SK-N-SH (cell line): ENCODE results near the gene PARK7. TPM values are rescaled to one million over a fixed set of nuclear protein-coding genes. Genes with fewer than 3 reads are reported as not detected.

Source experiments
- CTCF ChIA-PET: fragments of 300-600, 350-600 bp; formaldehyde crosslinking; extraction: SDS; loops from one replicate; lab custom pipeline; 2021; lab: Yijun Ruan, JAX
- POLR2A ChIA-PET: fragments of 350-600 bp; sonication (Branson Sonifier 250); formaldehyde crosslinking; extraction: SDS; loops from one replicate; lab custom pipeline; 2020; ENCODE audit warnings: antibody characterized with exemption, inconsistent platforms; lab: Yijun Ruan, JAX
- DNase-seq: peaks from one replicate; pipeline ENCODE4 v3.0.0; 2012
- H2AFZ ChIP-seq: fragments of 200-600 bp; sonication (generic); 2 replicates; pipeline ENCODE4 v1.8.1; 2016; ENCODE audit warnings: antibody characterized with exemption, mild to moderate bottlenecking, low read depth
- H3F3A ChIP-seq: fragments of 200-600 bp; sonication (generic); replicated peaks from 2 replicates; pipeline ENCODE3; 2016; ENCODE audit warnings: antibody characterized with exemption, mild to moderate bottlenecking; ENCODE audit not compliant: insufficient read depth
- H3K27ac ChIP-seq, 2 experiments: fragments of 200-500 bp in 1 of 2; fragments of 200-600 bp in 1 of 2; sonication (Bioruptor generic) in 1 of 2; sonication (generic), shearing (Covaris generic) in 1 of 2; 2 replicates each; pipeline versions ENCODE4 v1.5.1 to v1.6.1; 2014 to 2016; ENCODE audit warnings: low read depth in 2 of 2, inconsistent platforms in 1 of 2, low read length in 1 of 2, mild to moderate bottlenecking in 1 of 2, mixed read lengths in 1 of 2
- H3K27me3 ChIP-seq: fragments of 200-600 bp; sonication (generic), shearing (Covaris generic); 2 replicates; pipeline ENCODE4 v1.6.1; 2016; ENCODE audit warnings: mixed run types; ENCODE audit not compliant: insufficient read depth
- H3K36me3 ChIP-seq, 2 experiments: fragments of 200-500 bp in 1 of 2; fragments of 200-600 bp in 1 of 2; sonication (Bioruptor generic) in 1 of 2; sonication (generic) in 1 of 2; replicated peaks in 1 of 2; 2 replicates each; pipeline versions ENCODE3 to v1.5.1; 2014 to 2016; ENCODE audit warnings: low read length in 1 of 2, mild to moderate bottlenecking in 1 of 2; ENCODE audit not compliant: insufficient read depth in 2 of 2, control insufficient read depth in 1 of 2
- H3K4me1 ChIP-seq, 2 experiments: fragments of 200-500 bp in 1 of 2; fragments of 200-600 bp in 1 of 2; sonication (Bioruptor generic) in 1 of 2; sonication (generic), shearing (Covaris generic) in 1 of 2; 2 replicates each; pipeline versions ENCODE4 v1.5.1 to v1.6.1; 2014 to 2016; ENCODE audit warnings: low read depth in 1 of 2, low read length in 1 of 2, mixed run types in 1 of 2; ENCODE audit not compliant: insufficient read depth in 2 of 2, control insufficient read depth in 1 of 2
- H3K4me2 ChIP-seq: fragments of 200-600 bp; sonication (generic), shearing (Covaris generic); 2 replicates; pipeline ENCODE4 v1.6.1; 2017; ENCODE audit warnings: mixed run types
- H3K4me3 ChIP-seq, 2 experiments: fragments of 200-500 bp in 1 of 2; fragments of 200-600 bp in 1 of 2; sonication (Bioruptor generic) in 1 of 2; sonication (generic), shearing (Covaris generic) in 1 of 2; 2 replicates each; pipeline versions ENCODE4 v1.5.1 to v1.8.1; 2014 to 2016; ENCODE audit warnings: low read depth in 2 of 2, inconsistent platforms in 1 of 2, low read length in 1 of 2, mild to moderate bottlenecking in 1 of 2, mixed read lengths in 1 of 2, moderate library complexity in 1 of 2
- H3K79me2 ChIP-seq: fragments of 200-600 bp; sonication (generic); 2 replicates; pipeline ENCODE4 v1.8.1; 2017; ENCODE audit warnings: mild to moderate bottlenecking; ENCODE audit not compliant: insufficient read depth
- H3K9ac ChIP-seq: fragments of 200-600 bp; sonication (generic); 2 replicates; pipeline ENCODE4 v1.6.1; 2017; ENCODE audit warnings: mixed run types
- H3K9me2 ChIP-seq: fragments of 200-600 bp; sonication (generic); 2 replicates; pipeline ENCODE4 v1.6.1; 2017; ENCODE audit warnings: mixed run types
- H3K9me3 ChIP-seq: fragments of 200-600 bp; sonication (generic); 2 replicates; pipeline ENCODE4 v1.6.1; 2017; ENCODE audit warnings: mixed run types, mild to moderate bottlenecking, moderate library complexity
- H4K20me1 ChIP-seq: fragments of 200-600 bp; sonication (generic); 2 replicates; pipeline ENCODE4 v1.6.1; 2017; ENCODE audit warnings: mild to moderate bottlenecking, mixed run types; ENCODE audit not compliant: insufficient read depth
- CTCF ChIP-seq: fragments of 200-600 bp; sonication (generic); IDR thresholded peaks from 2 replicates; pipeline ENCODE4 v1.6.1; 2017; ENCODE audit warnings: antibody characterized with exemption, mild to moderate bottlenecking, moderate library complexity
- ELF1 ChIP-seq: IDR thresholded peaks from 2 replicates; pipeline ENCODE4 v1.4.0; 2012
- EP300 ChIP-seq, 2 experiments: IDR thresholded peaks; 2 replicates each; pipeline versions ENCODE4 v1.4.0 to v1.6.1; 2012; ENCODE audit warnings: borderline replicate concordance in 1 of 2, low read depth in 1 of 2, low read length in 1 of 2
- EZH2phosphoT487 ChIP-seq: fragments of 200-600 bp; sonication (generic); IDR thresholded peaks from 2 replicates; pipeline ENCODE4 v1.6.1; 2017; ENCODE audit warnings: low read depth, mixed run types, mild to moderate bottlenecking, antibody characterized with exemption, moderate library complexity, borderline replicate concordance
- FOSL2 ChIP-seq: IDR thresholded peaks from 2 replicates; pipeline ENCODE4 v1.4.0; 2012; ENCODE audit warnings: low read depth, mild to moderate bottlenecking, moderate library complexity, borderline replicate concordance
- FOXM1 ChIP-seq: IDR thresholded peaks from 2 replicates; pipeline ENCODE4 v1.4.0; 2012; ENCODE audit warnings: low read depth, mild to moderate bottlenecking
- GABPA ChIP-seq: IDR thresholded peaks from 2 replicates; pipeline ENCODE4 v1.4.0; 2012; ENCODE audit warnings: low read depth, mild to moderate bottlenecking
- IRF3 ChIP-seq: fragments of 150-350 bp; IDR thresholded peaks from 2 replicates; pipeline ENCODE4 v1.6.1; 2016; ENCODE audit warnings: mild to moderate bottlenecking, low read depth, low read length
- JUND ChIP-seq: IDR thresholded peaks from 2 replicates; pipeline ENCODE4 v1.4.0; 2012
- MAX ChIP-seq: IDR thresholded peaks from 2 replicates; pipeline ENCODE4 v1.4.0; 2012; ENCODE audit warnings: low read depth
- MXI1 ChIP-seq: IDR thresholded peaks from 2 replicates; pipeline ENCODE4 v1.6.1; 2012; ENCODE audit warnings: mild to moderate bottlenecking, low read depth, low read length, improper control_type of control experiment
- POLR2AphosphoS5 ChIP-seq: IDR thresholded peaks from 2 replicates; pipeline ENCODE4 v1.6.1; 2012; ENCODE audit warnings: low read depth, low read length
- RAD21 ChIP-seq: IDR thresholded peaks from 2 replicates; pipeline ENCODE4 v1.6.1; 2012; ENCODE audit warnings: mild to moderate bottlenecking, low read length
- REST ChIP-seq: IDR thresholded peaks from 2 replicates; pipeline ENCODE4 v1.6.1; 2012; ENCODE audit warnings: mild to moderate bottlenecking, low read depth, low read length, moderate library complexity
- SIN3A ChIP-seq: IDR thresholded peaks from 2 replicates; pipeline ENCODE4 v1.6.1; 2012; ENCODE audit warnings: low read depth, mild to moderate bottlenecking, low read length, moderate library complexity, borderline replicate concordance
- SMC3 ChIP-seq: IDR thresholded peaks from 2 replicates; pipeline ENCODE4 v1.6.1; 2012; ENCODE audit warnings: low read depth, low read length, improper control_type of control experiment
- TEAD4 ChIP-seq: IDR thresholded peaks from 2 replicates; pipeline ENCODE4 v1.4.0; 2012; ENCODE audit warnings: mild to moderate bottlenecking, borderline replicate concordance; ENCODE audit not compliant: insufficient read depth
- USF1 ChIP-seq: IDR thresholded peaks from 2 replicates; pipeline ENCODE4 v1.4.0; 2012; ENCODE audit warnings: low read depth, borderline replicate concordance
- YY1 ChIP-seq: IDR thresholded peaks from 2 replicates; pipeline ENCODE4 v1.4.0; 2012; ENCODE audit warnings: low read depth, mild to moderate bottlenecking
- WGBS: methylation state at CpG from one replicate; pipeline ENCODE4 v1.1.6; 2017; ENCODE audit warnings: low lambda C conversion rate; 5-methylcytosine and 5-hydroxymethylcytosine counted together
- polyA plus RNA-seq, 3 experiments: library from polyadenylated mRNA; depleted of rRNA; stranded (reverse); fragments of >200 nt; gene quantifications; 2 replicates each; pipeline ENCODE4 v1.2.3, GENCODE V29; 2012

Gene PARK7
- polyA plus RNA-seq, 1 of the 3 experiments (the other 2 are of a cell fraction) = 415 TPM

- H3F3A ChIP-seq = peaks cover 11% of the 10 kb centered on the region
- peaks cover 38 to 40% of the 10 kb centered on the region in 2 experiments for H3K36me3 ChIP-seq
- H3K27me3 ChIP-seq = no peaks in the 10 kb centered on the region
- no peaks in the 10 kb centered on the region for H3K4me1 ChIP-seq
- peaks cover 3% of the 10 kb centered on the region; the same call in 1 of the 2 replicates for H4K20me1 ChIP-seq
- ChIA-PET POLR2A (interaction anchor here (0.6 to 1.8 kb wide), 4 partner anchors 14 to 1680 kb away, joined by 3 to 9 read pairs (median 5); partner anchors contain the start of gene PARK7), CTCF (interaction anchor here (0.6 to 6.0 kb wide), 42 partner anchors 9 to 1751 kb away, joined by 3 to 90 read pairs (median 5); partner anchors contain the start of genes PARK7 and SLC45A1)
- no peaks in the 10 kb centered on the region for H3K9me3 ChIP-seq
- no peak overlapping the region for H3K9ac ChIP-seq
- no peak overlapping the region for H3K27ac ChIP-seq
- peaks cover 16% of the 10 kb centered on the region; the same call in 1 of the 2 replicates for H3K79me2 ChIP-seq
- no peak for TF ChIP-seq FOXM1
- peak; percentile 79 for TF ChIP-seq CTCF
- TF ChIP-seq SIN3A = peak; percentile 72; the same call in 1 of the 2 replicates
- 0 out of 2 replicates have a peak, but pooled peaks have one; percentile 13 for TF ChIP-seq POLR2AphosphoS5
- peak; percentile 81 for TF ChIP-seq RAD21
- no peak for TF ChIP-seq EZH2phosphoT487
- peak; percentile 74 for TF ChIP-seq SMC3
- no peak overlapping the region for H2AFZ ChIP-seq
- H3K4me3 ChIP-seq = no peak overlapping the region
- no peaks in the 10 kb centered on the region for H3K9me2 ChIP-seq
- WGBS = 62% methylated on average over 6 of the region's 8 CpGs
- no peak overlapping the region for H3K4me2 ChIP-seq
- peak; percentile 86 for DNase-seq
Measured at GRCh38 chr1:7975212-7975865, 13.8 kb downstream of the PARK7 start.

GRCh38 chr1:7980984-7981383 is 19.5 kb downstream of the PARK7 start:
- H4K20me1 ChIP-seq = peaks cover under 1% of the 10 kb centered on the region; the same call in 1 of the 2 replicates
- H3K9me3 ChIP-seq = no peaks in the 10 kb centered on the region
- peaks cover 9% of the 10 kb centered on the region for H3F3A ChIP-seq
- DNase-seq = no peak
- CTCF ChIA-PET = interaction anchor here (0.6 to 6.5 kb wide), 8 partner anchors 15 to 369 kb away, joined by 3 to 67 read pairs (median 8); no protein-coding TSS in a partner anchor
- no peak overlapping the region for H3K4me3 ChIP-seq
- POLR2A ChIA-PET = no interaction called here
- H3K27me3 ChIP-seq = no peaks in the 10 kb centered on the region
- H2AFZ ChIP-seq = no peak overlapping the region
- no peak overlapping the region for H3K27ac ChIP-seq
- H3K9me2 ChIP-seq = no peaks in the 10 kb centered on the region
- H3K4me2 ChIP-seq = no peak overlapping the region
- no peak overlapping the region for H3K9ac ChIP-seq
- H3K36me3 ChIP-seq = peaks cover 53 to 58% of the 10 kb centered on the region in 2 experiments
- H3K4me1 ChIP-seq = no peaks in the 10 kb centered on the region; a peak in 1 of 4 replicates
- peaks cover 16% of the 10 kb centered on the region; the same call in 1 of the 2 replicates for H3K79me2 ChIP-seq
- WGBS = 76% methylated on average over 7 of the region's 7 CpGs
- no peak for TF ChIP-seq ELF1
- no peak for TF ChIP-seq YY1
- TF ChIP-seq JUND = no peak
- TF ChIP-seq MAX = no peak
- no peak for TF ChIP-seq FOSL2
- no peak for TF ChIP-seq TEAD4
- TF ChIP-seq GABPA = no peak
- no peak for TF ChIP-seq SIN3A
- no peak for TF ChIP-seq EP300 (IDR thresholded peaks at IDR 0.05; ENCODE audit: borderline replicate concordance in 1 of 2, low read depth in 1 of 2, low read length in 1 of 2)
- TF ChIP-seq IRF3 = no peak
- TF ChIP-seq USF1 = no peak
- TF ChIP-seq REST = no peak
- TF ChIP-seq MXI1 = no peak
